NCI-H146 treated with DMSO at 0.1 percent for 48 hours (cell line): Measurements from ENCODE around the gene MPDZ.

Experiments used
- DNase-seq: peaks from one replicate; lab custom pipeline; 2025; ENCODE audit not compliant: unreplicated experiment; lab: John Stamatoyannopoulos, UW

Gene MPDZ, protein sequence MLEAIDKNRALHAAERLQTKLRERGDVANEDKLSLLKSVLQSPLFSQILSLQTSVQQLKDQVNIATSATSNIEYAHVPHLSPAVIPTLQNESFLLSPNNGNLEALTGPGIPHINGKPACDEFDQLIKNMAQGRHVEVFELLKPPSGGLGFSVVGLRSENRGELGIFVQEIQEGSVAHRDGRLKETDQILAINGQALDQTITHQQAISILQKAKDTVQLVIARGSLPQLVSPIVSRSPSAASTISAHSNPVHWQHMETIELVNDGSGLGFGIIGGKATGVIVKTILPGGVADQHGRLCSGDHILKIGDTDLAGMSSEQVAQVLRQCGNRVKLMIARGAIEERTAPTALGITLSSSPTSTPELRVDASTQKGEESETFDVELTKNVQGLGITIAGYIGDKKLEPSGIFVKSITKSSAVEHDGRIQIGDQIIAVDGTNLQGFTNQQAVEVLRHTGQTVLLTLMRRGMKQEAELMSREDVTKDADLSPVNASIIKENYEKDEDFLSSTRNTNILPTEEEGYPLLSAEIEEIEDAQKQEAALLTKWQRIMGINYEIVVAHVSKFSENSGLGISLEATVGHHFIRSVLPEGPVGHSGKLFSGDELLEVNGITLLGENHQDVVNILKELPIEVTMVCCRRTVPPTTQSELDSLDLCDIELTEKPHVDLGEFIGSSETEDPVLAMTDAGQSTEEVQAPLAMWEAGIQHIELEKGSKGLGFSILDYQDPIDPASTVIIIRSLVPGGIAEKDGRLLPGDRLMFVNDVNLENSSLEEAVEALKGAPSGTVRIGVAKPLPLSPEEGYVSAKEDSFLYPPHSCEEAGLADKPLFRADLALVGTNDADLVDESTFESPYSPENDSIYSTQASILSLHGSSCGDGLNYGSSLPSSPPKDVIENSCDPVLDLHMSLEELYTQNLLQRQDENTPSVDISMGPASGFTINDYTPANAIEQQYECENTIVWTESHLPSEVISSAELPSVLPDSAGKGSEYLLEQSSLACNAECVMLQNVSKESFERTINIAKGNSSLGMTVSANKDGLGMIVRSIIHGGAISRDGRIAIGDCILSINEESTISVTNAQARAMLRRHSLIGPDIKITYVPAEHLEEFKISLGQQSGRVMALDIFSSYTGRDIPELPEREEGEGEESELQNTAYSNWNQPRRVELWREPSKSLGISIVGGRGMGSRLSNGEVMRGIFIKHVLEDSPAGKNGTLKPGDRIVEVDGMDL (N-terminal part only)

DNA sequence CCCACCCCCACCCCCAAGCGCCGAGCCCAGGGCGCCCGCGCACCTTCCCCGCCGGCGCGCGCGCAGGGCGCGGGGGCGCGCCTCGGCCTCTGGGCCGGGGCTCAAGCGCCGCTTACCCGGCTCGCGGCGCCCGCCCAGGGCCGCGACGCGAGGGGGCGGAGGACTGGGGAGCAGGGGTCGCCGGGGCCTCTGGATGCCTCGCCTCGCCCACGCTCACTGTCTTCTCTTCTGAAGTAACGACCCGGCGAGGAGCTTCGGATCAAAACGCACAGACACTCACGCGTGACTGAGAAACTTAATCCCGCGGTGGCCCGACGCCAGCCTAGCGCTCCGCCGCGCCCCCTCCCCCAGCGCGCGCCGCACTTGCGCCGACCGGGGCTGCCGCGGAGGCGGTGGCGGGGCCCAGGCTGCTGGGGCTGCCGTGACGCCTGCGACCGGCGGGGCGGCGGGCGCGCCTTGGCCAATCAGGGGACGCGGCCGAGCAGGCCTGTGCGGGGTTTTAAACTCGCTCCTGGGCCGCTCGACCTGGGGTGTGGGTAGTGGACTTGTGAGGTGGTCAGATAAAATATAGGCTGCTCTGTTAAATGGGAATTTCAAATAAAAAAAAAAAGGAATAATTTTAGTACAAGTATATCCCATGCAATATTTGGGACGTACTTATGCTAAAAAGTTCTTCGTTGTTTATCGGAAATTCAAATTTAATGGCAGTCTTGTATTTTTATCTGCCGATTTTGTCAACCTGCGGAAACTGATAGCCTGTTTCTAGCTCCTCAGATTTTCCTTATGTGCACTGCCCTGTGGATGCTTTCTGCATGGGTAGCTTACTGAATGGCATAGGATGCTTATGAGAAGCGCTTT is at the start of gene MPDZ:
MPDZ (minus strand) TSS at position 409 of the 858 bp plus-strand sequence. CDS start 29,377 bp downstream, outside the sequence.
- peak; percentile 53 for DNase-seq

DNA sequence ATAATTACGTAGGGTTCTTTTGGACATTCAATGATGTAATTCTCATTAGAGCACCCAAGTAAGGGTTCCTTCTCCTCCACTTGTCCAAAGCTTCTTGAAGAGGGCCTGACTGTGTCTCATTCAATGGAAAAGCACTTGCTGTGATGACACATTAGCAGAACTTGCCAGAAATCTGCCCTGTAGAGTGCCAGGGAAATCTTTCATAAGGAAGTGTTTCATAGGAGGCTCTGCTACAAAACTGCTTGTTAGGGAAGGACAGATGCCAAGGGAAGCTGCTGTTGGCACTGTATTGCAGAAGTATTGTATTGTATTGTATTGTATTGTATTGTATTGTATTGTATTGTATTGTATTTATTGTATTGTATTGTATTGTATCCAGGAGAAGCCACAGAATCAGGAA is 45.5 kb upstream of the MPDZ start:
- DNase-seq: no peak

DNA sequence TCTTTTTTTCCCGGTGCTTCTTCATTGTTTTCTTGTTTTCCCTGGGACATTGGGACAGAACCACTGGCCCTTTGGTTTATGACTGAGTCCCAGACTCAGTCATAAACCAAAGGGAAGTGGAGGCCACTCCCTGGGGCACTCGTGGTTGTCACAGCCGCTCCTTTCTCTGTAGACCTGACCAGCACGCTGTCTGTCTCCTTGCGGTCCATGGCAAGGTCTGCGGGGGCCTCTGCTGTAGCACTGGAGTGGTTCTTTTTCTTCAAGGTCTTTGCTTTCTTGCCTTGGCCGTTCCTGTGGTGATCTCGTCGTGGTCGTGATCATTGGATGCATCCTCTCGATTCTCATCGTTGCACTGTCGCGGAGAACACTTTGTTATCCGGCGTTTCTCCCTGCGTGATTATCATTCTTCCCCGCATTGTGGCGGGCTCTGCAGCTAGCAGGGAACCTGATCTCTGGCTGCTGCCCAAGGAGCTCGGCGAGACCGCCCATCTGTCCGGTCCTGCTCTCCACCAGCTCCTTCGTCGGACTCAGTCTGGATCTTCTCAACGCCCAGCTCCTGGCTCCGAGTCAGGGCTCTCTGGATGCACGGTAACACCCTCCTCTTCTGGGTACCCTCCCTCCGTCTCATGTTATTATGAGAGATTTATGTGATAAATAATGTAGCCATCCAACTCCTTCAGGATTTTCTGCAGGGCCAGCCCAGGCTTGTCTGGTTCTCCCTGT is 43.5 kb upstream of the MPDZ start:
- no peak for DNase-seq

DNA sequence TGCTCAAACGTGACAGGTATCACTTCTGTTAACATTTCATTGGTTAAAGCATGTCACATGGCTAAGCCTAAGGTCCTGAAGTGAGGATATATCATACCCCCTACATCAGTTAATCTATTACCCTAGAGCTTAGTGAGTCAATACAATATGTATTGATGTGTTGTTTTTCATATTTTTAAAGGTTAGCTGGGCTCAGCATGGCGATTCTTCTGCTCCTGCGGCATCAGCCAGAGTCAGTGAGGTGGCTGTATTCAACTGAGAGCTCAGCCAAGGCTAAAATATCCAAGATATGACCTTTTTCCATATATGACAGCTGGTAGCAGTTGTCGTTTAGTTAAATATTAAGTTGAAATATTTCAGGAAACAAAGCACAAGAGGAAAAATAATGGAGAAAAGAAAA is 38.5 kb upstream of the MPDZ start:
- no peak for DNase-seq

DNA sequence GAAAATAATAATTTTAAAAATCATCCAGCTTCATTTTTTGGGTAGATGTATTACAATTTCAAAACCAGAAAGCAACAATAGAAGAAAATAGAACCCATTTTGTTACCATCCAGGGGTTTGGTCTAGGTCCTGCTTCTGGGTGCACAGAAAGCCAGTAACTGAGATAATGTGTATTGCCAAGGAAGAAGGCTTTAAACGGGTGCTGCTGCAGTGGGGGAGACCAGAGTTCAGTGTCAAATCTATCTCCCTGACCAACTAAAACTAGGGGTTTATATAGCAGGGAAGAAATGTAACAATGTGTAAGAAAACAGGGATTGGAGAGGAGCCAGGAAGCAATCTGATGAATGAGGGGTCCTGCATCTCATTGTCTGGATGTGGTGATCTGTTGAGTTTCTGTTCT is 17.5 kb upstream of the MPDZ start:
- DNase-seq: no peak

DNA sequence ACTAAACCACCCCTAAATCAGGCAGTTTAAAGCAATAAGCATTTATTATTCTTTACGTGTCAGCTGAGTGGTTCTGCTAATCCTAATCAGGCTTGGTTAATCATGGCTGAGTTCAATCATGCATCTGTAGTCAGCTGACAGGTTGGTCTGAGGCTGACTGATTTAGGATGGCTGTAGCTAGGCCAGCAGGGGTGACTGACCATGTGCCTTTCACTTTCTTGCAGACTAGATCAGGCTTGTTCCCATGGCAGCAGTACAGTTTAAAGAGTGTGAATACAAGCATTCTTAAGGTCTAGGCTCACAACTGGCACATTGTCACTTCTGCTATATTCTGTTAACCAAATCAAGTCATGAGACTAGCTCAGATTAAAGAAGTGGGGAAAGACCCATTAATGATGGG is 16.1 kb upstream of the MPDZ start:
- DNase-seq: no peak

DNA sequence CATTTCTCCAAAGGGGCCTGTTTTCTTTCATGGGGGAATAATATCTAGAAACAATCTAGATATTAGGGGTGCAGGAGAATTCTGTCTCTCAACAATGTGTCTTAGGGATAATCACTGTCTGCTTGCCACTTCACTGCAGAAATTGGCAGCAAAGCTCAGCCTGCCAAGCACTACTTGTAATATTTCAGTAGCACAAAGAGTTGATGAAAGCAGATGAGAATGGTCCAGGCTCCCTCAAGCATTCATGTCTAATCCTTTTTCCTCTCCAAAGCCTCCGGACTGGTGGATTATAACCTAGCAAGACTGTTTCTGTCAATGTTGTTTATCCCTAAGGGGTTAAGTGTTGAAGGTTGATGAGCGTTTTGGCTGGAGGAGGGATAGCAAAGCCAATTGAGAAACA is 13.3 kb upstream of the MPDZ start:
- no peak for DNase-seq

DNA sequence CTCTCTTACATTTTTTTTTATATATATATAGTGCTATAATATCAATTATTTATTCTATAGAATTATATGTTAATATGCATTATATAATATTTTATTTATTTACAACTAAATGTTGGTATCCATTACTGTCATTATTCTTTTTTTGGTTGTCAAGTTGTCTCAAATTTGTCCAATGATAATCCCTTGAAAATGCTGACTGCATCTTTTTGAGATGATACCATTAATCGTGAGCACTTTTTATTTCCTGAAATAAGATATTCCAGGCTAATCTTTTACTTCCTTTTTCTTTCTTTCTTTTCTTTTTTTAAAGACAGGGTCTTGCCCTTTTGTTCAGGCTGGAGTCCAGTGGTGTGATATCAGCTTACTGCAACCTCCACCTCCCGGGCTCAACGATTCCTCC is 12.7 kb upstream of the MPDZ start:
- no peak for DNase-seq

DNA sequence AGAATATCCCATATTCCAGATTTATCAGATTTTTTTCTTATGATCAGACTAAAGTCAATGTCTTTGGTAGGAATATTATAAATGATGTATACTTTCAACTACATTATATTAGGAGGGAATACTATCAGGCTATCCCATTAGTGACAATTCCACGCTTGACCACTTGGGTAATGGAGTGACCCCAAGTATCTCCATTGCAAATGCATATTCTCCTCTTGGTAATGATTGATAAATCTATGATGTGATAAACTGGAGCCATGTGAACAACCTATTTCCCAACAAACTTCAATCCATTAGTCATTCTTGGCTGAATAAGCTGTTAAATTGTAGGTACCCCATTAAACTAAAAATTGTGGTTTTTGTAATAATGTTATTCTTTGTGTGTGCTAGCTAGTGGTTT is 12.2 kb upstream of the MPDZ start:
- DNase-seq: no peak

DNA sequence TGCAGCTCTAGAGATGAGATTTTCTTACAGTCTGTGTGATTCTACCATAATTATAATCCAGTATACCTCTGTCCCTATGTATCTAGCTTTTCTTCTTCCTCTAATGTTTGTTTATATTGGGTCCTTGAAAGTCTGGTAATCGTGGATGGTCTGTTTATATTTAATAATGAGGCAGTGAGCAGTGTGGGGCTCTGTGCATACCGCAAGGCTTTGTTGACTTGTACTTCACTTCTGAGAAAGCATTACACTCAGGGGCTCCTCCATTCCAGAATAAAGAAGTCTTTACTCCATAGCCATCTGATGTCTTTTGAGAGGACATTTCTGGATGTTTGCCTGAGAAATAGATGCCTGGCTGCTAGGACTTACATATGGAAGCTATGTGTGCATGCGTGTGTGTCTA is 4.5 kb upstream of the MPDZ start:
- DNase-seq: no peak

DNA sequence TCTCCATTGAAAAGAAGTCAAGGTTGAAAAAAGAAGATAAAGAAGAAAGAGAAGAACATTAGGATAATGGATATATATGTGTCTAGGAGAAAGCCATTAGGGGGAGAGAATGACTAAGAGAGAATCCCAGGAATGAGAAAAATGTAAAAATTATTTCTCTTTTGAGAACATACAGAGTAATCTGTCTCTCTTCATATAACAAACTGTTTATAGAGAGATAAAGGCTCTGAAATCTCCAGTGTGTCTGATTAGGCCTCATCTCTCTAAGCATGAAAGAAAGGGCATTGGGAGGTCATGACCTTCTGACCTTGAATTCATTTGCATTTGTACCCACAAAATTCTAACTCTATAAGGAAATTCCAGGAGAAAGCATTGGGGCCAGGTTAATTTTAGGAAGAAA is 3.5 kb upstream of the MPDZ start:
- DNase-seq: no peak

DNA sequence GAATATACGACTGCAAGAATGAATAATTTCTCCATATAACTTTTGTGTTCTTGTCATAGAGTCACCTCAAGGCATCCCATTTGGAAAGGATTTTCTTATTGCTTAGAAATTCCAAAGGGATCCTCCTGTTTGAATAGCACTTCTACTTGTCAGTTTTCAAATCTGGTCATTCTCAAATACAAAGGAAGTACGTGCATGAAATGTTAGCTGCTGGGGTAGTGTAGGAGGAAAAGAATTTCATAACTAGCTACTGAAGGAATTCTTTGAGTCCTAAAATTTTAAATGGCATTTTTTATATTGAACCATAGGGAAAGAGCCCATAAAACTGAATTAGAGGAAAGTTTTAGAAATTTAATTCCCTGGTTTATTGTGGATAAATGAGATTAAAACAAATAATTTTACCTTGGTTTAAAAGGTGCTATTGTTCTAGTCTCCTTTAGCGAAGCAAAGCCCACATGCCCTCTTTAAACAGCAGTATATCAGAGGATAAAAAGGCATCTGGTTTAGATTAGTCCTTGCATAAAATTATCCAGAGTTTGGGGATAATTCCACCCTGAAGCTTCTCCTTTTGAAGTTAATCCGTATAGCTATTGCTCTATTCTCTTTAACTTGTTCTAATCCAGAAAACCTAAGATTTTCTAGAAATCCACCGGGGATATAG is 2.0 kb upstream of the MPDZ start:
- no peak for DNase-seq

DNA sequence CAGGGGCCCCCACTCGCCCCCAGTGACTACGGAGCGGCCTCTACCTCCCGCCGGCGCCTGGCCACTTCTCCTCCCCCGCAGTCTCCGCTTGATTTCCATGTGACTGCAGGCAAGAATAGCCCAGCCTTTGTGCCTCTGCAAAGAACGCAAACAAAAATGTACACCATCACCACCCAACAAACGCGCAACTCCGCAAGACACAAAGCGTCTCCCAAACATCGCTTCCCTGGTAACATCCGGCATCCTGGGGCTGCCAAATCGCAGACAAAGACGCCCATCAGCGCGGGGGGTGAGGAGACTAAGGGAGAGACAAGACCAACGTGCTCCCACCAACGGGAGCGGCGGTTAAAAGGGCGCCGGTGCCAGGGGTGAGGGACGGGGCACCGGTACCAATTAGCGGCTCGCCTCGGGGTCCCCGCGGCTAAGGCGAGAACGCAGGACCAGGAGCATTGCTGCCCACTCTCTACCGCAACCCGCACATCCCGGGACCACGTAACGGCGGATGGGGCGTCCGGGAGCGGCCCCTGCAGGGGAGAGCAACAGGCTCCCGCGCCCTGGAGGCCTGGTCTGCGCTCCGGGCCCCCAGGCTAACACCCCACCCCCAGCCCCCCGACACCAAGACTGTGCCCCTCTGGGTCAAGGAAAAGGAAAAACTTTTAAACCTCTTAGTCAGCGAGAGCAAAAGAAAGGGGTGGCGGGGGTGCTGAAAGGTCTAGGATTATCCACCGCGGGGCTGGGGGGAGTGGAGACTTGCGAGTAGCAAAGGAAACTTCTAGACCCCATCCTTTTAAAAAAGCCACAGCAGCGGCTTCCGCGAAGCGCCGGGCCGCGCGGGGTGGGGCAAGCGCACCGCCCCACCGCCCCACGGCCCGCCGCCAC is 885 bp downstream of the MPDZ start:
- peak; percentile 90 for DNase-seq

DNA sequence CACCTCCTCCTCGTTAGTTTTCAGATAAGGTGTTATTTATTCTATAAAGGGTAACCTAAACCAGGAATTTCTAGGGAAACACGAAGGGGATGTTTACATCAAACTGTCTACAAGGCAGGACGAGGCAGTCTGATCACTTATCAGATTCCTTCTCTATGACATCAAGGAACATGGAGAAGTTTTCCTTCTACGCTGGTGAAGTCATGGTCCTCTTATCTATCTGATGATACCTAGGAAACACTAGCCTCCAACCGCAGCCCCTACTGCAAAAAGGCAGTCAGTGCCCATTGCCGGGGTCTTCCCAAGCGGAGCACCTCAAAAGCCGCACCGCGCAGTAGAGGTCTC is 1.5 kb downstream of the MPDZ start:
- DNase-seq: peak; percentile 70

DNA sequence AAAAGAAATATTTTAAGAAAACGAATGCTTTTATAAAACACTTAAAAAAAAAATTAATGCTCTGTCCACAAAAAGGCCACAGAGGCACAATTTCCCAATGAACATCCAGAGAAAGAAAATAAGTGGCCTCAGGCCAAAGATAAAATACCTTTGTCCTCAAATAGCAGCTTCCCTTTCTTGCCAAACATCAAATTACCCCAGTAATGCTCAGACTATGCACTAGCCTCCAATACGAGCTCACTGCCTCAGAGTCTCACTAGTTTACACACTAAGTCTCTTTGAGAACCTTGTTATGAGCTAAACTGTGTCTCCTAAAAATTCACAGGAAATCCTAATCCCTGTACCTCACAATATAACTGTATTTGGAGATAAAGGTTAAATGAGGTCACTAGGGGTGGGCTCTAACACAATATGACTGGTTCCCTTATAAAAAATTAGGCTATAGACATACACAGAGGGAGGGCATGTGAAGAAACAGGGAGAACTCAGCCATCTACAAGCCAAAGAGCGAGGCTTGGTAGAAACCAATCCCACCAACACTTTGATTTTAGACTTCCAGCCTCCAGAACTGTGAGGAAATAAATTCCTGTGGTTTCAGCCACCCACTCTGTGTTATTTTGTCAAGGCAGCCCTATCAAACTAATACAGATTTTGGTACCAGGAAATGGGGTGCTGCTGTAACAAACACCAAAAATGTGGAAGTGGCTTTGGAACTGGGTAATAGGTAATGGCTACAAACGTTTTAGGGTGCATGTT is 4.4 kb downstream of the MPDZ start:
- peak; percentile 79 for DNase-seq

DNA sequence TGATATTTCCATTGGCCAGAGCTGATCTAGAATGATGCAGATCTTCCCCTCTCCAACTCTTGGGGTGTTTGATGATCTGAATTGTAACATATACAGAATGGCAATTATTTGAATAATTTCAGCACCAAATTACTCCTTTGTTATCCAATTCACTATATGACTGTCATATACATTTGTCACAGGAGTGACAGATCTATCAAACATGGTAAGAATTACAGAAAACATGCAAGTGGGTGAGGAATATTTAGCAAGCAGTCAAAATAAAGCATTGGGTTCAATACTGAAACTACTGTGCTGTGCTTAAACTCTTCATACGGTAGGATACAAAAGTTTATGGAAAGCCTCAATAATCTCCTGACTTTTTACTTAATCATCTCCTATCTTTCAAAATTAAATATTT is 8.8 kb downstream of the MPDZ start:
- no peak for DNase-seq

DNA sequence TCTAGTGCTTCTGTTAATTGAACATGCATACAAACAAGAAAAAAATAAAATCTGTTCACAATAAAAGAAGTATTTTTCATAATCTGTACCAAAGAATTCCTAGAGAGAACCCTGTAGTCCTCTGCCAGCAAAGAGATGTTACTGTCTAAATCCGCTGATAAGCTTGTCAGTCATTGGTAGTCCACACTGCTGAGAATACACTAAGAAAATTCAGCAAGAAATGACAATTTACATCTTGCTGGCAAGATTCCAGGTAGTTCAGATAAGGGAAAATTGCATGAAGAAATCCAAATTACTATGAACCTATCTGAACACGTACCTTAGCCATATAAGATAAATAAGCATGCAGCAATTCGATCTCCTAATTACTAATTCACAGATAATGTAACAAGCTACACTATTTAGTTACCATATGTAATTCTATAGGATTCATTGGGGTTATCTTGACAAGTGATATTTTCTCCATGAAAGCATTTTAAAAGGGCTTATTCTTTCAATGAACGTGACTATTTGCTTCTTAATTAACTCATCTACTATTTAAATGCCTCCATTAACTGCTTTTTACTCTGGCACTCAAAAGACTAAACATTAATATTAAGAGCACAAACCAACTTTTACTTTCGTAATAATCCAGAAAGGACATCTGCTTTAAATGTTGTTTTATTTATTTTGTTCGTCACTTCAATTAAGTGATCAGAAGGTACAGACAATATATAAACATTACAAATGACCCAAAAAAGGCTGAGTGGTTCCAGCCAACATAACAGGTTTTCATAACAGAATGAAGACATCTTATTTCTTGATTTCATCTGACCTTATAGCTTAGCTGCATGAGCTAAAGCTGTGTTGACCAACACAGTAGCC is 9.7 kb downstream of the MPDZ start:
- peak; percentile 87 for DNase-seq
